GM19455 (cell line): ENCODE data around the gene TMEM63B.
"Not testable (repeated sequence)": the region's sequence is repeated elsewhere in the genome, so short reads cannot be mapped to it uniquely, and the experiment has no call there.

Source experiments
- ATAC-seq: cut with Tn5 transposase; IDR thresholded peaks from one replicate; pipeline ENCODE4 v1.9.1; 2021; ENCODE audit not compliant: unreplicated experiment

Gene TMEM63B

GRCh38 chr6:44127186-44128019, at the start of gene TMEM63B, which contains the start of gene MRPL14:
TMEM63B (plus strand) TSS chr6:44127554; CDS start chr6:44134585, 7,031 bp downstream.
MRPL14 (minus strand) TSS chr6:44127452; CDS start chr6:44116611, 10,841 bp downstream.
- ATAC-seq: peak; percentile 50

- ATAC-seq: no peak
Observed at GRCh38 chr6:44078219-44078826, 49.0 kb upstream of the TMEM63B start.

- ATAC-seq: no peak
Observed at GRCh38 chr6:44078827-44079671, 48.3 kb upstream of the TMEM63B start.

- no peak for ATAC-seq
Observed at GRCh38 chr6:44079672-44080071, 47.7 kb upstream of the TMEM63B start.

GRCh38 chr6:44080561-44081521, 46.5 kb upstream of the TMEM63B start:
- no peak for ATAC-seq

- ATAC-seq: no peak
Observed at GRCh38 chr6:44081753-44082152, 45.6 kb upstream of the TMEM63B start.

- no peak for ATAC-seq
Observed at GRCh38 chr6:44082872-44083321, 44.5 kb upstream of the TMEM63B start.

GRCh38 chr6:44084231-44085014, 42.9 kb upstream of the TMEM63B start:
- ATAC-seq: no peak

GRCh38 chr6:44085219-44085618, 42.1 kb upstream of the TMEM63B start:
- no peak for ATAC-seq

- no peak for ATAC-seq
Observed at GRCh38 chr6:44086931-44087574, 40.3 kb upstream of the TMEM63B start.

GRCh38 chr6:44087623-44088022, 39.7 kb upstream of the TMEM63B start:
- no peak for ATAC-seq

- ATAC-seq: no peak
Observed at GRCh38 chr6:44088827-44089590, 38.3 kb upstream of the TMEM63B start.

GRCh38 chr6:44090465-44090864, 36.9 kb upstream of the TMEM63B start:
- ATAC-seq: no peak

- ATAC-seq: not testable (repeated sequence)
Observed at GRCh38 chr6:44091356-44091755, 36.0 kb upstream of the TMEM63B start.

- no peak for ATAC-seq
Observed at GRCh38 chr6:44091981-44092884, 35.1 kb upstream of the TMEM63B start.

- ATAC-seq: no peak
Observed at GRCh38 chr6:44093066-44093465, 34.3 kb upstream of the TMEM63B start.

- ATAC-seq: no peak
Observed at GRCh38 chr6:44093750-44094402, 33.5 kb upstream of the TMEM63B start.
